SIG-M5 (cell line): ENCODE data around the gene MMS22L.

Source experiments
- DNase-seq: peaks from one replicate; lab custom pipeline; 2025; lab: John Stamatoyannopoulos, UW

Gene MMS22L

GRCh38 chr6:97138581-97138980 is 144.4 kb downstream of the MMS22L start:
- no peak for DNase-seq

- DNase-seq, result no peak
Observed at GRCh38 chr6:97136626-97137358, 146.2 kb downstream of the MMS22L start.

- no peak for DNase-seq
Observed at GRCh38 chr6:97133067-97133466, 149.9 kb downstream of the MMS22L start.

- DNase-seq, result no peak
Observed at GRCh38 chr6:97129106-97129505, 153.9 kb downstream of the MMS22L start.

GRCh38 chr6:97128507-97128906 is 154.5 kb downstream of the MMS22L start:
- DNase-seq, result no peak

GRCh38 chr6:97123652-97124051 is 159.4 kb downstream of the MMS22L start:
- no peak for DNase-seq

- no peak for DNase-seq
Observed at GRCh38 chr6:97123112-97123511, 159.9 kb downstream of the MMS22L start.

- no peak for DNase-seq
Observed at GRCh38 chr6:97120511-97120910, 162.5 kb downstream of the MMS22L start.

- no peak for DNase-seq
Observed at GRCh38 chr6:97114645-97115044, 168.4 kb downstream of the MMS22L start.

GRCh38 chr6:97113170-97113569 is 169.8 kb downstream of the MMS22L start:
- no peak for DNase-seq

- DNase-seq, result no peak
Observed at GRCh38 chr6:97111243-97111642, 171.8 kb downstream of the MMS22L start.

GRCh38 chr6:97110626-97111025 is 172.4 kb downstream of the MMS22L start:
- DNase-seq, result no peak

- no peak for DNase-seq
Observed at GRCh38 chr6:97110149-97110548, 172.9 kb downstream of the MMS22L start.

GRCh38 chr6:97109444-97109843 is 173.6 kb downstream of the MMS22L start:
- DNase-seq, result no peak

GRCh38 chr6:97102145-97102790 is 180.7 kb downstream of the MMS22L start:
- no peak for DNase-seq

GRCh38 chr6:97100696-97101095 is 182.3 kb downstream of the MMS22L start:
- no peak for DNase-seq

GRCh38 chr6:97097068-97098047 is 185.7 kb downstream of the MMS22L start:
- no peak for DNase-seq

GRCh38 chr6:97095311-97095850 is 187.6 kb downstream of the MMS22L start:
- DNase-seq, result no peak

GRCh38 chr6:97094376-97094775 is 188.6 kb downstream of the MMS22L start:
- no peak for DNase-seq

- DNase-seq, result no peak
Observed at GRCh38 chr6:97092673-97093305, 190.2 kb downstream of the MMS22L start.
